Central memory CD4-positive, alpha-beta T cell (primary cell): Measurements from ENCODE around the gene SPO11.

Experiments used
- DNase-seq: peaks from one replicate; pipeline ENCODE4 v3.0.0; 2022

SPO11 gene

GRCh38 chr20:57378107-57378506 lies 48.5 kb downstream of the SPO11 start:
- DNase-seq: no peak

GRCh38 chr20:57378646-57379262 lies 49.2 kb downstream of the SPO11 start:
- DNase-seq: no peak

DNA sequence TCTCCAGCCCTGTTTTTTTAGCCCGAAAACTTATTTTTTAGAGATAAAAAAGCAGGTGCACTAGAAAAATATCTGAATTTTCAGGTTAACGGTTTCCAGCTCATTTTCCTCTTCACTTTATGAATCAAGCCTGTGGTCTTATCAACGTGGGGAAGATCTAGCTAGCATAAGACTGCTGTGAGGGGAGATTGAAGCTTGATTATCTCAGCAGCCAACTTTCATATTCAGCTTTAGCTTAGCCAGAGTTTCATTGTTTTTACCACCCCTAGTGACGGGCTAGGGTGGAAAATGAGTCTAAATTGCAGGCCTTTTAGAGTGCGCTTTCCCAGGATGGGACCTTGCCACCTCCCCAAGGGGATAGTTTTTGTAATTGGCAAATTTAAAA lies 49.7 kb downstream of the SPO11 start:
- DNase-seq: no peak

GRCh38 chr20:57380081-57380750 lies 50.6 kb downstream of the SPO11 start:
- no peak for DNase-seq

GRCh38 chr20:57381596-57382503 lies 52.2 kb downstream of the SPO11 start:
- DNase-seq: peak; percentile 79

DNA sequence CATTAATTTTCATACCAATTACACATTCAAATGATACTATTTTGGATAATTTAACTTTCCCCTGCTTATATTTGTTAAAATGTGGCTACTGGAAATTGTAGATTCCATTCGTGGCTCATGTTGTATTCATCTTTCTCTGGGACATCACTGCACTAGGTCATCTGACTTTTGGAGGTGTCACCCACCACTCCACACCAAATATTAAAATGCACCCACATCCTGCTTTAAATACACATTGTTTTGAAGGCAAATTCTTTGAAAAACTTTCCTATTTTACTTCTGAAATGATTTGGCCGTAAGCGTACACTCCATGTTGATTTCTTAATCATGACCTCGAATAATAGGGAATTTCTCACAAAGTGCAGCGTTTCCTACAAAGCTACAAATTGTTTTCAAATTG lies 52.9 kb downstream of the SPO11 start:
- DNase-seq: no peak

DNA sequence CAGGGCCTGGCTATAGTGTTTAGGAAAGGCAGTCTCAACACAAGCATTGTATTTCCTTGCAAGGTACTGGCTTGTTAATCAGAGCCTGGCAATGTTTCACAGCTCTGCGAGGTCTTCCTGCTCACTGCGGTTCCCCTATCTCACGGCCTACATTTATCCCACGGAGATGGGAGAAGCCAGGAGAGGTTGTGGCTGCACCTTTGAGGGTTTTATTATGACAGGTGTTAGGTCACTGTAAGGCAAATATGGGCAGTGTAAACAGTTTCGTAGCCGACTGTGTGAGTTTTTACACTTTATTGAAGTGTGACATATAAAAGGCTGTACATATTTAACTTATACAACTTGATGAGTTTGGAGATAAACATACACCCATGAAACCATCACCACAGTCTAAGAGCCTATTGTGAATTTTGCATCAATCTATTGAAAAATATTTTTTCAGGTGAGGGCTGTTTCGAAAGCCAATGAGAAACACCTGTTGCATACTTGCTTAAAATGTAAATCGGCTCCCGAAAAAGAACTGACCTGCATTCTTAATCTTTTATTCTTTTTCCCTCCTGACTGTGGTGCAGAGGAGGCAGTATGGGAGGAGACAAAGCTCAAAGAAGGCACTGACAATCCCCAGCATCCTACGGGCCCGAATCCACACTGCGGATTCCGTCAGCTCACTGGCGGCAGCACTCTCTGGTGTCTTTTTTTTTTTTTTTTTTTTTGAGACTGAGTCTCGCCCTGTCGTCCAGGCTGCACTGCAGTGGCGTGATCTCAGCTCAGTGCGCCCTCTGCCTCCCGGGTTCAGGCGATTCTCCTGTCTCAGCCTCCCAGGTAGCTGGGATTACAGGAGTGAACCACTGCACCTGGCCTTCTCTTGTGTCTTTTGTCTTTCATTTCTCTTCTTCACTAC lies 54.1 kb downstream of the SPO11 start:
- no peak for DNase-seq

DNA sequence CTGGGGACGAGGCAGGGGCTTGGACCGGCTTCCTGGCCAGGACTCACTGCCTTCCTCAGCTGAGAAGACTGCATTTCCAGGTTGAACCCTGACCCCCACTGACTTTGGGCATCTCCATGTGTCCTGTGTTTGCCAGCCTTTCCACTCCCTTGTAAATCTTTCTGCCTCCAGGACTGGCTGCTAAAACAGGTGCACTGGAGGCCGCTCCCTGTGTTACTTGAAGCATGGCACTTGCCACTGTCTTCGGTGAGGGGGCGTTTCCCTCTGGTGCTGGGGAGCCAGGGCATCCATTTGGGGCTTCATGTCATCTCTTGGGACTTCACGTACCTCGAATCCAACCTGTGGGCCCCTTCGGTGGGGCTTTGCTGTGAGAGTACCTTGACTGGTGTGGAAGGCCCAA lies 54.9 kb downstream of the SPO11 start:
- DNase-seq: no peak

- DNase-seq: no peak
Observed at GRCh38 chr20:57384953-57385761, 55.6 kb downstream of the SPO11 start.

GRCh38 chr20:57385940-57386339 lies 56.3 kb downstream of the SPO11 start:
- DNase-seq: no peak

DNA sequence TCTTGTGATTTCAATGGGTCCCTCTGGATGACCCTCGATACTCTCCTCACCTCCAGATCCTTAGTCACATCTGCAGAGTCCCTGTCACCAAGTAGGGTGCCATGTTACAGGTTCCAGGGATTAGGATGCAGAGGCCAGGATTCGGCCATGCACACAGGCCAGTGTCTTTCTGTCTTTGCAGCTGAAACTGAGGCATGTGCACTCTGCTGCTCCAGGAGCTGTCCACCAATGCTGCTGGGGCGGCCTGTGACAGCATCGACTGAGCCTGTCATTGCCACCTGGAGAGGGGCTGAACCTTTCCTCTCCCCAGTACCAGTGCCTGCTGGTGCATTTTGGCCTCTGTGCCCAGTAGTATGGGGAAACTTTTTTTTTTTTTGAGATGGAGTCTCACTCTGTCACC lies 57.2 kb downstream of the SPO11 start:
- no peak for DNase-seq

DNA sequence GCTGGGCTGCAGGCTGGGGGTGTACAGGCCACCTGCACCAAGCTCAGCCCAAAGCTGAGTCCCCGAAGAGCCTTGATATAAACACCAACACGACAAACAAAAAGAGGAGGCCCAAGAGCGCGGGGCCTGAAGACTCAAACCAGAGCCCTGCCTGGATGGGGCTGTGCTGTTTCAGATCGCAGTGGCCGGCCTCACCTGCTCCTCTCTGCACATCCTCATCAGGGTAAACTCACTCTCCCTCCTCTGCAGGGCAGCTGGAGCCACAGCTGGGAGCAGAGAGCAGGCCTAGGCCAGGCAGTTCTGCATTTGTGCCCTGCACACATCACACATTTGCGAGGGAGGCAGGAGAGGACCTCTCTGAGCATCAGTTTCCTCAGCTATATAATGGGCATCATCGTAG lies 57.9 kb downstream of the SPO11 start:
- DNase-seq: no peak

- no peak for DNase-seq
Observed at GRCh38 chr20:57387945-57388371, 58.4 kb downstream of the SPO11 start.

DNA sequence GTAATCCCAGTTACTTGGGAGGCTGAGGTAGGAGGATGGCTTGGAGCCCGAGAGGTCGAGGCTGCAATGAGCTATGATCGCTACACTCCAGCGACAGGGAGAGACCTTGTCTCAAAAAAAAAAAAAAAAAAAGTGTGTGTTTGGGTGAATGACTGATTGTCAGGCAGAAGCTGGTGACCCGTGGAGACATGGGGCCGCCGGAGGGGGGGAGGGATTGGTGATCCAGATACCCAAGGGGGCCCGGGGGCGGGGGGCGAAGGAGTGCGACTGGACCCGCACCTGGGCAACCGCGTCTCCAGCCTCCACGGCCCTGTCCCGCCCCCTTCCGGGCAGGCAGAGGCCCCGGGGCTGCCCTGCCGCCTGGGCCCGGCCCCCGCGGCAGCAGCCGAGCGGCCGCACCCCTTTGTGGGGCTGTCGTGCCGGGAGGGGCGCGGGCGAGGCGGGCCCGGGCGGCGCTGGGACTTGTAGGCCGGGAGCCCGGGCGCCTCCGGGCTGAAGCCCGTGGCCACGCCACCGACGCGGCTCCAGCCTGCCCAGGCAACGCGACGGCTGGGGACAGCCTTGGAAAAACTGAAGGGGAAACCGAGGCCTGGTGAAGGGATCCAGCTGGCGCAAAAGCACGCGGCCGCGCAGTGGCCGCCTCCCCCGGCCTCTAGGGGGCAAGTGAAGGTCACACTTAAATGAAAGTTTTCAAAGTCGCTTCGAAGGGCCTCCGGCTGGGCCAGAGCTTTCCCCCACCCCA lies 59.5 kb downstream of the SPO11 start:
- peak; percentile 66 for DNase-seq

DNA sequence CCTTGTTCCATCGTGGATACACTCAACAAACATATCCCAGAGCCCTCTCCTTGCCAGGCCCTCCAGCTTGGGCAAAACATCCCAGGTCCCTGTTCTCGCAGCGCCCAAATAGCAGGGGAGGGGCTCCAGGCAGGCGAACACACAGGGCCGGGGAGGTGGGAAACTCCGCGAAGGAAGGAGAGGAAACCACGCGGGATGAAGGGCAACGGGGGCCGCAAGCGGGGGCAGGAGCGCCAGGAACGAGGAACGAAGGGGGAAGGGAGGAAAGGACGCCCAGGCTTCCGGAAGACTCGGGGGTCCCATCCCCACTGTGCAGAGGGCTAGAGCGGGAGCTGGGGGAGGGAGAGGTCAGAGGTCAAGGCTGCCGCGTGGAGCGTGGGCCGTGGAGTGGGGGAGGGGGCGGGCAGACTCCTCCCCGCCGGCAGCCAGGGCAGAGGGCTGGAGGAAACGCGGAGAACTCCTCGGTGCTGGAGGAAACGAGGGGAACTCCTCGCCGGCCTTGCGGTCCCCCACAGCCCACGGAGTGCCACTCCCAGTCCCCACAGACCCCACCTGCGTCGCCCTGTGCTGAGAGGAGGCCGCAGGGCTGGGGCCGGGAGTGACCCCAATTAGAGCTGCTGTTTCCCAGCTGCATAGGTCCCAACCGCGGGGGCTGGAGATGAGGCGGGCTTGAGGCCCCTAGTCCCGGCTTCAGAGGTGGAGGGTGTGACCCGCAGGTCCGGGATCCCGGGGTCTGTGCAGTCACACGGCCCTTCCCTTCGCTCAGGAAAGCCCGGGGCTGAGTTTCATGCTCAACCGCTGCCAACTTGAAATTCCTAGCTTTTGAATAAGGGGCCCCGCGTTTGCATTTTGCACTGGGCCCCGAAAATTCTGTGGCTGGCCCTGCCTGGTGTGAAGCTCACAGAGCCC lies 60.3 kb downstream of the SPO11 start:
- DNase-seq: peak; percentile 75

- peak; percentile 68 for DNase-seq
Observed at GRCh38 chr20:57390604-57391438, 61.2 kb downstream of the SPO11 start, which contains the start of gene RBM38. RBM38 (plus strand) TSS chr20:57391396; CDS start chr20:57391582, 186 bp downstream.

DNA sequence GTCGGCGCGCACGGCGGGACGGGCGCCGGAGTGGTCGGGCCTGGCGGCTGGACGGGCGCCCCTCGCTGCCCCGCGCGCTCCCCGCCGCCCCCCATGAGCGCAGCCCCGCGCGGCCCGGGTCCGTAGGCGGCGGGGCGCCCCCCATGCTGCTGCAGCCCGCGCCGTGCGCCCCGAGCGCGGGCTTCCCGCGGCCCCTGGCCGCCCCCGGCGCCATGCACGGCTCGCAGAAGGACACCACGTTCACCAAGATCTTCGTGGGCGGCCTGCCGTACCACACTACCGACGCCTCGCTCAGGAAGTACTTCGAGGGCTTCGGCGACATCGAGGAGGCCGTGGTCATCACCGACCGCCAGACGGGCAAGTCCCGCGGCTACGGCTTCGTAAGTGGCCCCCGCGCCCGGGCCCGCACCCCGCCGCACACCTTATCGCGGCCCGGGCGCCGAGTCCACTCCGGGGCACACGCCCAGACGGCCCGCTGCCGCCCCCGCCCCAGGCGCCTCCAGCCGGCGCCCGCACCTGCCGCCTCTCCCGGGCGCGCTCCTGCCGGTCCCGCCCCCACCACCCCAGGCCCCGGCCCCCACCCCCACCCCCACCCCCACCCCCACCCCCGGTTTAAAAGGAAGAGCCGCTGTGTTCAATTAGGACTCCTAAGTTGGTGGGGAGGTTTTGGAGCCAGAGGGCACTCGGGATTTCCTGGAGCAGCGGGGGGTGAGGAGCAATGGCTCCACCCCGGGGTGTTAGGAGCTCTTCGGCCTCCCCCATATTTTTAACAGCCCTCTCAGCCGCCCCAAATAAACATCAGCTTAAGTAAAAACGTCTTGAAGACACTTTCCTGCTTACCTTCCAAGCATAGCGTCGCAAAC lies 62.1 kb downstream of the SPO11 start:
- no peak for DNase-seq
